ENCODE results near the gene NSA2.

NSA2 gene

GRCh38 chr5:74801197-74801596 is 34.1 kb downstream of the NSA2 start:
- TF ChIP-seq CTCF (IDR thresholded peaks at IDR 0.05; ENCODE audit: extremely low read depth, insufficient read depth, missing control alignments): no peak
- no peak for DNase-seq (ENCODE audit: low spot score)

GRCh38 chr5:74801941-74802340 is 34.9 kb downstream of the NSA2 start:
- no peak for TF ChIP-seq CTCF (IDR thresholded peaks at IDR 0.05; ENCODE audit: extremely low read depth, insufficient read depth, missing control alignments)
- in situ Hi-C loops (cut with MboI; ENCODE audit: low pct_unique_long_range_greater_than_20kb, low sequenced_read_pairs, unreplicated experiment): no loop called here
- DNase-seq (ENCODE audit: low spot score): no peak

More at GRCh38 chr5:74801197-74801596, 34.1 kb downstream of the NSA2 start:
- in situ Hi-C loops (cut with MboI; ENCODE audit: low pct_unique_long_range_greater_than_20kb, low sequenced_read_pairs, unreplicated experiment): no loop called here

- in situ Hi-C loops (cut with MboI; ENCODE audit: low pct_unique_long_range_greater_than_20kb, low sequenced_read_pairs, unreplicated experiment): no loop called here
- no peak for TF ChIP-seq CTCF (IDR thresholded peaks at IDR 0.05; ENCODE audit: extremely low read depth, insufficient read depth, missing control alignments)
- no peak for DNase-seq (ENCODE audit: low spot score)
Measured at GRCh38 chr5:74810915-74811314, 43.9 kb downstream of the NSA2 start.

- DNase-seq (ENCODE audit: low spot score): no peak
- no peak for TF ChIP-seq CTCF (IDR thresholded peaks at IDR 0.05; ENCODE audit: extremely low read depth, insufficient read depth, missing control alignments)
- in situ Hi-C loops (cut with MboI; ENCODE audit: low pct_unique_long_range_greater_than_20kb, low sequenced_read_pairs, unreplicated experiment): no loop called here
Measured at GRCh38 chr5:74816875-74817274, 49.8 kb downstream of the NSA2 start.

- no peak for DNase-seq (ENCODE audit: low spot score)
- TF ChIP-seq CTCF (IDR thresholded peaks at IDR 0.05; ENCODE audit: extremely low read depth, insufficient read depth, missing control alignments): no peak
- in situ Hi-C loops (cut with MboI; ENCODE audit: low pct_unique_long_range_greater_than_20kb, low sequenced_read_pairs, unreplicated experiment): no loop called here
Measured at GRCh38 chr5:74822288-74822687, 55.2 kb downstream of the NSA2 start.

GRCh38 chr5:74829413-74829812 is 62.4 kb downstream of the NSA2 start:
- DNase-seq (ENCODE audit: low spot score): no peak
- in situ Hi-C loops (cut with MboI; ENCODE audit: low pct_unique_long_range_greater_than_20kb, low sequenced_read_pairs, unreplicated experiment): no loop called here
- no peak for TF ChIP-seq CTCF (IDR thresholded peaks at IDR 0.05; ENCODE audit: extremely low read depth, insufficient read depth, missing control alignments)

Data from GM13977 (cell line).